HG03469 (cell line): ENCODE results near the gene PAPSS2.

ENCODE experiments used
- ATAC-seq: cut with Tn5 transposase; IDR thresholded peaks from one replicate; pipeline ENCODE4 v1.9.1; 2021; ENCODE audit warnings: mild to moderate bottlenecking, moderate library complexity, moderate number of reproducible peaks; ENCODE audit not compliant: unreplicated experiment

Gene PAPSS2

DNA sequence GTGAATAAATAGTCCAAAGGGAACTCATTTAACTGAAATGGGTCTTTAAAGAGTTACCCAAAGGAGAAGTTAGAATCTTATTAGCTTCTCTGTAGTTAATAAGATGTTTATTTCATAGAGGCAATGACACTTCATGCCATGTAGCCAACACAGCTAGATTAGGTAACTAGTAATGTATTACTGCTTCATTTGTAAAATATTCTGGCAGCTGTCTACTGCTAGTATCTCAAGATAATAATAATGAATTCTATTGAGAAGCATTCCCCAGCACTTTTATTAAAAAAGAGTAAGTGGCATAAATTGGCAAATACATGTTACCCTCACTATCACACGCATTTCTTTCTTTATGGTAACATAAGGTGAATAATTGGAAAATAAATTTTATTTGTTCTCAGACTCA lies 10.1 kb downstream of the PAPSS2 start:
- no peak for ATAC-seq

DNA sequence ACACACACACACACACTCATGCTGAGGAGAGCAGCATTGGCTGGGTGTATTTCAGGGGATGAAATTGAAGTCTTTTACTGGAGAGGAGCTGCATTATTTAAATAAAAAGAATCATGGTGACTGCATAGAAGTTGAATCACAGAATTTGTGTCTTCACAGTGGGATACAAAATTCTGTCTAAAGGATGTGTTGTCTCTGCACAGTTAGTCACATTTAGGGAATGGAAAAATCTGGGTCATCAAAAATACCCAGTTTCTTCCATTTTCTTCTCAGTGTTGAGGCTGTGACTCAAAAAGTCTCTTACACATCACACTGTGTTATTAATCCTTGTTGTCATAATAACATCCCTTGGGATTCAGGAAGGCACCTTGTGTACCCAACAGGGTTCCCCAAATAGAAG lies 10.9 kb downstream of the PAPSS2 start:
- ATAC-seq = no peak

DNA sequence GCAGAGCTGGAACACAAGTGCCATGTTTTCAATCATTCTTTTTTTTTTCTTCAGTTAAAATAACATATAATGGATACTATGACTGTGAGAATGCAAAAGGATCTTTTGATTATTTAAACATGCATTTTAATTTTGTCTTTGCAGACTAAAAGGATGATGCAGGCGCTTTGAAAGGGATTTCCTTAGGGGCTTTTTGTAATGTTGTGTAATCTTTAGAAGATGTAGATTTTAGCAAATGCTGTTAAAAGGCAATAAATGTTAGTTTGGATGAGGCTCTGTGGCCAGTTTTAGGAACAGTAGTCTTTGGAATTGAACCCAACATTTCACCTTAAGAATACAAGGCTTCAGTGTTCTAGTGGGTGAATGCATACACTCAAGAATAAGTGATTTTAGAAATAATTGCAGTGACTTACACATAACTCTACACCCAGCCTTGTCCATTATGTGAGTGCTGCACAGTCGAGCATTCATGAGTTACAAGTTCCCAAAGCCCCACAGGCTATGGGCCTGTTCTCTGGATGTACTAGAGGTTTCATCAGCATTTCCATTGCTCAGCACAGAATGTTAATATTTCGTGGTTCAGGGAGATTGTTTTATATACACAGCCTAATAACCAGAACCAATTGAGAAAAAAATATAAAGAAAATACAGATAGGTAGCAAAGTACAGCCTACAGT lies 11.6 kb downstream of the PAPSS2 start:
- no peak for ATAC-seq

DNA sequence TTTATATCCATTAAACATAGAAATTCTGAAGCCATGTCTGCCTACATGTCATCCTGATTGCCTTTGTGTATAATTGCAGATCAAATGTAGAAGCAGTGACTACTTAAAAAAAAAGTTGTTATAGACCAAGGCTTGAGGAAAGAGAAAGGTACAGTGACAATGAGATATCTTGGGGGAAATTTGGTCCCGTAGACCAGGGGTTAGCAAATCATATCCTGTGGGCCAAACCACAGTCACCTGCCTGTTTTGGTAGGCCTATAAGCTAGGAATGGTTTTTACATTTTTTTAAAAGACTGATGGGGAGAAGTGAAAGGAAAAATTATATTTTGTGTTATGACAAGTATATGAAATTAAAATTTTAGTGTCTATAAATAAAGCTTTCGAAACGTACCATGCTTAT lies 12.9 kb downstream of the PAPSS2 start:
- ATAC-seq = no peak

DNA sequence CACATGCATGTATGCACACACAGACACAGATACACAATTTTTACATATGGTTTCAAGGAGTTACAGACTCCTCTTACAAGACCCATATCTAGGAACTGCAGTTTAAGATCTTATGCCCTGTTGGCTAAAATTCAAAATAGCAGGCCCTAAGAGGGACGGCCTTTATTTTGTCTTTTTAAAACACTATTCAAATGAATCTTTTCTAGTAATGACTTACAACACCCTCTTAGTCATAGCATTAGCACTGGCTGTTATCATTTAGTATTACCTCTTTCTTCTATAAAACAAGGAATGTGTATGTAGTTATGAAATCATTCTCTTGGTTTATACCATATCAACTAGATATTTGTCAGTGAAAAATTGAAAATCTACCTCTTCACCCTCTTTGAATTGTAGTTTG lies 15.3 kb downstream of the PAPSS2 start:
- ATAC-seq = no peak

DNA sequence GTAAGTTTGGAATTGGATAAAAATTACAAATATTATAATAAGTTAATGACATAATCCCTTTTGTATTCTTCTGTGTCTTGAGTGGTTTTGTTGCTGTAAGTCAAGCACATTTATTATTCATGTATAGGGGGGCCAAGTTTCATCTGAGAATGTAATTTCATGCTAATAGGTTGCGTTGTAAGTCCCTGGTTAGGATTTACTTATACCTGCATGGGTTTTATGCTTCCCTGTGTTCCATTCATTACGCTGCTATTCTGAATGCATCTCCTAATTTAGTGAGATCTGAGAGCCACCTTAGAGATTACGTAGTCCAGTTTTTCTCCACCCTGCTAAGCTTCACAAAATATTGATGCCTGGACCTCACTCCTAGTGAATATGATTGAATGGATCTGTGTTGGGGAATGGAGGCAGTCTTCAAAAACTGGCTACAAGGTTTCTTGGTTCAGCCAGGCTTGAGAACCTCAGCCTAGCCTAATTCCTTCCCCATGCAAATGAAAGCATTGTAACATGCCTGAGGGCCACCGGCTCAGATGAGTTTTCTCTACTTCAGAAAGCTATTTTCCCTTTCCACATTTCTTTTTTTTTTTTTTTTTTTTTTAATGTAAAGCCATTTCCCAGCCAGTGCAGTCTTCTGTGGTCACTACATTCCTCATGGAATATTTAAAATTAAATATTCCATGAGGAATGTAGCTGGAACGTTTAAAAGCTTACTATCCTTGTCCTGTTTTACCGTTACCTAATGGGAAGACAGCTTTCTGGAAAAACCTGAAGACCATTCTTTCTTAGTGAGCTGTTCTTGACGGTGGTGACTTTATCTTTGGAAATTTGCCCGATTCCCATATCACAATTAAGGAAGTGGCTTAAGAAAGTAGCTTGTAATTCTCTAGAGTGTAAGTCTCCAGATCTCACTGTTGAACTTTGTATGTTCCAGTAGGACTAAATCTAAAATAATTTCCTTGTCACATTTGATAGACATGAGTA lies 16.0 kb downstream of the PAPSS2 start:
- no peak for ATAC-seq

DNA sequence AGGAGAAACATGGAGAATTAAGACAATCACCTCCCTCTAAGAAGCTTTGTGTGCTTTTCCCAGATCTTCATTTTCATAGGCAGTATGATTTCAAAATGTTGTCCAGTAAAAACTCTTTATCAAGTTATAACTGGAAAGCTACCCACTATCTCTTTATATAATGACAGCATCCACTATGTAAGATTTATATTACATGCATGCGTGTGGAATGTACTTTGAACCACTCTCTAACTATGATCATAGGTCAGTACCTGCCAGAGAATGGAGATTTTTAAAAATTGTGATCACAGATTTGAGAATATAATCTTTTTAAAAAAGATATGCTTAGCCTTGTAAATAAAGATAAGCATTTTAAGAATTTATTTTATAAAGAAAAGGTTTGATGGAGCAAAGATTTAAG lies 17.9 kb downstream of the PAPSS2 start:
- no peak for ATAC-seq

DNA sequence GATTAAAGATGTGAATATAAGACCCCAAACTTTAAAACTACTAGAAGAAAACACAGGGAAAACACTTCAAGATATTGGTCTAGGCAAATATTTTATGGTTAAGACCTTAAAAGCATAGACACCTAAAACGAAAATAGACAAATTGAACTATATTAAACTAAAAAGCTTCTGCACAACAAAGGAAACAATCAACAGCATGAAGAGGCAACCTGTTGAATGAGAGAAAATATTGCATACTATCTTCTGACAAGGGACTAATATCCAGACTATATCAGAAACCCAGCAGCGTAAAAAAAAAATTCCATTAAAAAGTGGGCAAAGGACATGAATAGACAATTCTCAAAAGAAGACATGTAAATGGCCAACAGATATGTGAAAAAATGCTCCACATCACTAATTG lies 18.6 kb downstream of the PAPSS2 start:
- ATAC-seq = no peak

DNA sequence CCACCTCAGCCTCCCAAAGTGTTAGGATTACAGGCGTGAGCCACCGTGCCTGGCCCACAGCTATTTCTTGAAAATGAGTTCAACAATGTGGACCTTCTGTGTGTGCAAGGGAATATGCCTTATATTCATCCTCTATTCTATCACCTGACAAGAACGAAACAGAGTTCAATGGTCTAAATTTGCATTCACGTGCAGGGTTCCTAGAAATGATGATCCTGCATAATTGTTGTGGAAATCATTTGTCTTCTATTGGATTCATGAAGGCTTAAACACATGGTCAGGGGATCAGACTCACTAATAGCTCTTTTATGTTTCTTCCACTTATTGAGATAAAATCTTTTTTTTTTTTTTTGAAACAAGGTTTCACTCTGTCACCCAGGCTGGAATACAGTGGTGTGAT lies 23.7 kb downstream of the PAPSS2 start:
- ATAC-seq = no peak

DNA sequence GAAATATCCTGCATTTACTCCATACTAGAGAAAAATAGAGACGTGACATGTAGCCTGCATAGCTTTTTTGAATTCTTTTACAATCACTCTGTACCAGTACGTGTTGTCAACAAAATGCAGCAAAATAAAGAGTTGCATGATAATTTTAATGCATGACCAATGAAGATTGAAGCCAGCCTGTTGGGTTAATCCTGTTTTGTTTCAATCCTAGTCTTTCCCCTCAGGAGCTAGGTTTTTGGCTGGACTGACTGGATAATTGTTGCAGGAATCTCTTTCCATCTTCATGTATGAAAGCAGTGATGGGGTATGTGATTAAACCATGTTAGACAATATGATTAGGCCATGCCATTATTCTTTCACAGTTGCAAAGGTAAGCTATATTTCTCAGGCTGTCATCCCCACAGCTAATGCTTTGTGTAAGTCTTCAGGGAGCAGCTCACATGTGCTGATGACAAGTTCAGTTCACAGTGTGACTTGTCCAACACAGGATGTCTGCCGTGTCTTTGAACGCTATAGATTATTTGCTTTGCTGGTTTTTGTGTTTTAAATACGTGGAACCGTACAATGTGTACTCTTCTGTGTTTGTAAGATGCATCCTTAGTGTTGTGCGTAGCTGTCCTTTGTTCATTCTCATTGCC lies 24.4 kb downstream of the PAPSS2 start:
- no peak for ATAC-seq

DNA sequence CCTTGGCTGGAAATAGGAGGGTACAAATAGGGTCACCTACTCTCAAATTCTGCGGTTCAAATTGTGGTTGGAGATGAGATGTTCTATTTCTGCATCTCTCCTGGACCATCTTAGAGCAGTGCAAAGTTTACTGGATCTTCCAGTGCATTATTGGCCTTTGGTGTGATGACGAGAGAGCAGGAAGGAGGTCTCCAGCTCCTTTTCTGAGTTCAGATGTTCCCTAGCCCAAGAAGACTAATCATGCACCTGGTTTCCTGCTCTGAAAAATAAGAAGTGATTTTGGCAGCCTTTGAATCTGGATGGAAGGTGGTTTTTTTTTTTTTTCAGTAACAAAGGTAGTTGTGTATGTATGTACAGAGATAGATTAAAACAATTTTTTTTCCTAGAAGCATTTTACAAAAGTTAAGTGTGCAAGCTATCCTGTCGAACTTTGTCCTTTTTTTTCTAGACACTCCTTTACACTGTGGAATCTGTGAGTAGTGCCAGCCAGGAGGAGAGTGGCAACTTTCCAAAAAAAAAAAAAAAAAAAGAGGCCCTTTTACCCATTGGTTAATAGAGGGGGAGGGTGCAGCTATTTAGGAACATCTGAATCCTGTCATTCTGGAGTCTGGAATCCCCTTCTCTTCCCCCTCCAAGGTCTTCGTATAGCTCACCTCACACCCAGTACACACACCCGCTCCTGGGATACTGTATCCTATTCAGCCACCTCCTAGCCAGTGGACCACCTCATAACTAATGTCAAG lies 26.3 kb downstream of the PAPSS2 start:
- no peak for ATAC-seq

DNA sequence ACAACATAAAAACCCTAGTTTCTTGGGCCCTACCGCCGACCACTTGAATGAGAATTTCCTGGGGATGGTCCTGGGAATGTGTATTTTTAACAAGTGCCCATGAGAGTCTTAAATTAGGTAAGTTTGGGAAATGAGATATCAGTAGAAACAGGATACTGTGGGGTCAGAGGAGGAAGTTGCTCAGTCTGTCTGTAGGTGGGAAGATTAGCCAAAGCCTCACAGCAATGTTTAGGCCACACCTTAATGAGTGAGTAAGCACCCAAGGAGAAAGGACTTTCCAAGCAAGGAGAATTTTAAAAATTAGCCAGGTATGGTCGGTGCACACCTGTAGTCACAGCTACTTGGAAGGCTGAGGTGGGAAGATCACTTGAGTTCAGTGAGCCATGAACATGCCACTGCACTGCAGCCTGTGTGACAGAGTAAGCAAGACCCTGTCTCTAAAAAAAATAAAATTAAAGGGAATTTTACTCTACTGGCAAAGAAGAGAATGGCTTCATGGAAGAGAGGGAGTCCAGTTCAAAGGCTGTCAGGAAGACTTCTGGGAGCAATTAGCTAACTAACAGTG lies 31.9 kb downstream of the PAPSS2 start:
- ATAC-seq = no peak

DNA sequence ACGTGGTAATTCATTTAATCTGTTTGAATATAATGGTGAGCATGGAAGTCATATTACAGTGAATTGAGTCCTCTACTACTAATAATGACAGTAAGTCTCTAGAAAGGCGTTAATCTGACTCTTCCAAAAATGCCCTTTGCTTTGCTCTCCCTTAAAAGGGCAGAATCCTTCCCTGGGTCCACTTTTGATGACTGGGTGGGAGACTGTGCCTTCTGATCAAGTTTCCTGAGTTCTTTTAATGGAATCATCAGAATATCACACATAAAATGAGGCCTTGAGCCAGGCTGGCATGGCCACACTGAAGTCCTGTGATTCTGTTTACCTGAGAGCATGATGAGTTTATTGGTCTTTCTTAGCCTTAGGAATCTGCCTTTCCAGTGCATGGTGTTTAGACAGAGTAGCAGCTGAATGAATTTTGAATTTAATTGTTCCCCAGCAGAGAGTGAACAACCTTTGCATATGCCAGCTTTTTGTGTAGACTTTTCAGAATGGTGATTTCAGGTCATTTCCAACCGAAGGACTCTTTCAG lies 33.3 kb downstream of the PAPSS2 start:
- no peak for ATAC-seq

DNA sequence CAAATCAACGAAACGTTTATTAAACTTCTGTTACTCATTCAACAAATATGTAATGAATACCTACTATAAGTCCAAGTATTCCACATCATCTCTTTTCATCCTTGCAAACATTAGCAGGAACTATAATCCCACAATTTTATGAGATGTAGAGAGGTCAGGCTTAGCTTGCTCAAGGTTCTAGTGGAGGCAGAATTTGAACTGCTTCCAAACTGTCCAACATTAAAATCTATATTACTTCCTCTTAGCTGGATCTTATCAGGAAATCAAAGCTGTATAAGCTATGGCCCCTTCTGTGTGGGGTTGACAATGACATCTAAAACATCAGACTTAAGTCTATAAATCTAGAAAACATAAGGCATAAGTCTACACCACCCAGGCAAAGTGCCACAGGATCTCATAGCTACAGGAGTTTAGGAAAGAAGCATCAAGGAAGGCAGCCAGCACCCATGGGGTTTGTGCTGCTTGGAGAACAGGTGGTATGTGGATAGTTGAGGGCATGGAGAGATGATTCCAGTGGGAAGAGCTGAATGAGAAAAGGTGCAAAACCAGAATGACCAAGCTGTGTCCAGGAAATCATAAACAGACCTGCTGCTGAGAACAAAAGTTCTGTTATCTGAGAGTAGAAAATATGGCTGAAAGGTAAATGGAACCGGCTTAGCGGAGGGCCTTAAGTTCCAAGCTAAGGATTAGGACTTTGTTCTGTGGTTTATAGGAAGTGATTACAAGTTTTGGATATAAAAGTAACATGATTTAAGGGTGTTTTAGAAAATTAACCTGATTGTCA lies 34.5 kb downstream of the PAPSS2 start:
- ATAC-seq = no peak

DNA sequence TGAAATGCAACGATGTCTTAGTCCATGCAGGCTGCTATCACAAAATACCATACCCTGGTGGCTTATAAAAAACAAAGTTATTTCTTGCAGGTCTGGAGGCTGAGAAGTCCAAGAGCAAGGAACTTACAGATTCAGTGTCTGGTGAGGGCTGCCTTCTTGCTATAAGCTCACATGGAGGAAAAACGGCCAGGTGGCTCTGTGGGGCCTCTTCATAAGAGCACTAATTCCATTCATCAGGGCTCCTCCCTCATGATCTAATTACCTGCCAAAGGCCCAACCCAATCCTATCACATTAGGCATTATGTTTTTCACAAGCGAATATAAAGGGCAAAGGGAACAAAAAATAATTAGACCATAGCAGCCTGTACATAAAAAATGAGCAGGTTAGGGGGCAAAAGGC lies 35.4 kb downstream of the PAPSS2 start:
- no peak for ATAC-seq

DNA sequence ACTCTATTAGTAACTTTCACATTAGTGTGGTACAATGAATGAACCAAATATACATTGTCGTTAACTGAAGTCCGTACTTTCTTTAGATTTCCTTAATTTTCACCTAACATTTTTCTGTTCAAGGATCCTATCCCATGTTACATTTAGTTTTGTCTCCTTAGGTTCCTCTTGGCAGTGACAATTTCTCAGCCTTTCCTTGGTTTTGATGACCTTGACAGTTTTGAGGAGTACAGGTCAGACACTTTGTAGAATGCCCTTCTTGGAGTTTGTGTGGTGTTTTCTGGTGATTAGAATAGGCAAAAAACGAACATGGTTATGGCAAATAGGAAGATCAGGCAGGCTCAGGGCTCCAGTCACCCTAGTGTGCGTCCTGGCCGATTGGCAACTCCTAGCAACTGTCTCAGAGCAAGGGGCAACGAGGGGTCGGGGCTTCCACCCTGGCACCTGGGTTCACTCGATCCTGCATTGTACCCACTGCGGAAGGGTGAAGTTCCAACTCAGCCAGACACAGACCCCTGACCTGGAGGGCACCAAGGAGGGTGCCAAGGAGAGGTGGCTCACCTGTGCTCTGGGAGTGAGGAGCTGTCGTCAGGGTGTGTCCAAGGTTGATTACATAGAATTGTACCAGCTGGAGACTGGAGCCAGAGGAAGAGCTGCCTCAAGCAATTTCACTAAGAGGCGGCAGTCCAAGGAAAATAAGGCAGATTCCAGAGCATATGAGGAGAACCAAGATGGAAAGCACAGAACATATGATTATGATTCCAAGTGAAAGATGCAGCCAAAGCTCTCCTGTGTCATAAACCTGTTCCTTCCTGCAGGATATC lies 37.5 kb downstream of the PAPSS2 start:
- ATAC-seq = no peak

DNA sequence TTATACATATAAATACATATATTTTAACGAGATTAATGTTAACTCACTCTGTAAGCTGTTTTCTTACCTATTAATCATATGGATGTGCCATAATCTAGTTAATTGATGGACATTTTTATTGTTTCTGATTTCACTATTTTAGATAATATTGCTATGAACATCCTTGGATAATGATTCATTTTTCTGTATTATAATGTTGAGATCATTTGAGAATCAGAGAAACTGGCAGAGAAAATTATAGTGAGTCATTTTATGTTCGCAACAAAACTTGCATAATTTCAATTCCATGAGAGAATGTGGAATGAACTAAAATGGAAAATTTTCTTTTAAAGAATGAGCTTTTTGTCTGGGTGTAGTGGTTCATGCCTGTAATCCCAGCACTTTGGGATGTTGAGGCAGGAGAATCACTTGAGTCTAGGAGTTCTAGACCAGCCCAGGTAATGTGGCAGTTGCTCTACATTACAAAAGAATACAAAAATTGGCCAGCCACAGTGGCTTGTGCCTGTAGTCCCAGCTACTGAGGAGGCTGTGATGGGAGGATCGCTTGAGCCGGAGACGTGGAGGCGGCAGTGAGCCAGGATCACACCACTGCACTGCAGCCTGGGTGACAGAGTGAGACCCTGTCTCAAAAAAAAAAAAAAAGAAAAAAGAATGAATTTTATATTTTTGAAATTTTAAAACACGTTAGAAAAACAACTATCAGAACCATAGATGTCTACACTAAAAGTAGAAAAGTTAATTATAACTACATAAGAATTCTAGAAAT lies 40.5 kb downstream of the PAPSS2 start:
- no peak for ATAC-seq
